Naive B cell (primary cell): ENCODE data around the gene BEND2. TPM values are rescaled to one million over a fixed set of nuclear protein-coding genes. Genes with fewer than 3 reads are reported as not detected.

ENCODE experiments used
- ATAC-seq, 2 donors: fragments of 150-1000 bp; cut with Tn5 transposase; 2 replicates each; pipeline ENCODE4 v1.10.0; 2021; ENCODE audit warnings: low read depth in 2 of 2, mild to moderate bottlenecking in 2 of 2, moderate library complexity in 2 of 2
- DNase-seq: peaks from one replicate; pipeline ENCODE4 v3.0.0; 2022
- H3K27ac Mint-ChIP-seq, 6 donors: one replicate each; pipeline ENCODE4 v1.8.0; 2020 to 2022; ENCODE audit warnings: mild to moderate bottlenecking in 6 of 6, mixed read lengths in 6 of 6, moderate library complexity in 5 of 6, inconsistent platforms in 2 of 6
- H3K27me3 Mint-ChIP-seq, 3 donors: one replicate each; pipeline ENCODE4 v1.8.0; 2021 to 2022; ENCODE audit warnings: mixed read lengths in 3 of 3, mild to moderate bottlenecking in 1 of 3
- H3K36me3 Mint-ChIP-seq, 2 donors: one replicate each; pipeline ENCODE4 v1.8.0; 2020 to 2022; ENCODE audit warnings: mixed read lengths in 2 of 2, inconsistent platforms in 1 of 2, mild to moderate bottlenecking in 1 of 2
- H3K4me1 Mint-ChIP-seq, 3 donors: one replicate each; pipeline ENCODE4 v1.8.0; 2020 to 2022; ENCODE audit warnings: mixed read lengths in 3 of 3, inconsistent platforms in 1 of 3, mild to moderate bottlenecking in 1 of 3, moderate library complexity in 1 of 3
- H3K4me3 Mint-ChIP-seq, 8 donors: one replicate each; pipeline ENCODE4 v1.8.0; 2020 to 2022; ENCODE audit warnings: mild to moderate bottlenecking in 8 of 8, mixed read lengths in 8 of 8, moderate library complexity in 8 of 8, inconsistent platforms in 2 of 8
- H3K9me3 Mint-ChIP-seq, 7 donors: one replicate each; pipeline ENCODE4 v1.8.0; 2020 to 2022; ENCODE audit warnings: mixed read lengths in 7 of 7, mild to moderate bottlenecking in 5 of 7, inconsistent platforms in 2 of 7, moderate library complexity in 1 of 7
- polyA plus RNA-seq, 6 donors: library from polyadenylated mRNA; unstranded; fragments of 300-500 nt; fragmentation: Illumina TruSeq; gene quantifications; one replicate each; pipeline ENCODE4 v1.2.3, GENCODE V29; 2021; ENCODE audit warnings: low read depth in 6 of 6

Gene BEND2
- polyA plus RNA-seq, 6 donors from 2014 or later: 0.16 to 0.32 (median 0.28) TPM; not detected in 2

- Mint-ChIP-seq H3K4me3 (no peak overlapping the region), H3K9me3 (peaks cover 0 to 3% (median 0%) of the 10 kb centered on the region in 7 donors), H3K27ac (no peak overlapping the region), H3K36me3 (no peaks in the 10 kb centered on the region), H3K4me1 (no peaks in the 10 kb centered on the region), H3K27me3 (no peaks in the 10 kb centered on the region)
- DNase-seq (no peak), ATAC-seq (no peak)
Observed at GRCh38 chrX:18172970-18173369, 47.7 kb downstream of the BEND2 start.

GRCh38 chrX:18170910-18171309 lies 49.8 kb downstream of the BEND2 start:
- DNase-seq: no peak
- Mint-ChIP-seq H3K36me3 (no peaks in the 10 kb centered on the region), H3K9me3 (peaks cover 0 to 3% (median 0%) of the 10 kb centered on the region in 7 donors), H3K4me1 (no peaks in the 10 kb centered on the region), H3K27me3 (no peaks in the 10 kb centered on the region), H3K4me3 (no peak overlapping the region), H3K27ac (no peak overlapping the region)
- ATAC-seq: no peak

- no peaks in the 10 kb centered on the region for H3K9me3 Mint-ChIP-seq
- no peaks in the 10 kb centered on the region for H3K36me3 Mint-ChIP-seq
- no peaks in the 10 kb centered on the region for H3K4me1 Mint-ChIP-seq
- no peak for ATAC-seq
- peaks cover 0 to 7% (median 0%) of the 10 kb centered on the region in 3 donors for H3K27me3 Mint-ChIP-seq
- H3K4me3 Mint-ChIP-seq: no peak overlapping the region
- H3K27ac Mint-ChIP-seq: no peak overlapping the region
- DNase-seq: no peak
Observed at GRCh38 chrX:18166068-18166467, 54.6 kb downstream of the BEND2 start.

- peaks cover 0 to 10% (median 1%) of the 10 kb centered on the region in 7 donors for H3K9me3 Mint-ChIP-seq
- DNase-seq (no peak), ATAC-seq (no peak)
- peaks cover 0 to 5% (median 0%) of the 10 kb centered on the region in 3 donors for H3K27me3 Mint-ChIP-seq
- no peaks in the 10 kb centered on the region for H3K4me1 Mint-ChIP-seq
- H3K4me3 Mint-ChIP-seq: no peak overlapping the region
- peaks cover 0 to 5% of the 10 kb centered on the region in 2 donors for H3K36me3 Mint-ChIP-seq
- H3K27ac Mint-ChIP-seq: no peak overlapping the region
Observed at GRCh38 chrX:18160369-18160768, 60.3 kb downstream of the BEND2 start.

GRCh38 chrX:18158963-18159362 lies 61.7 kb downstream of the BEND2 start:
- no peaks in the 10 kb centered on the region for H3K27me3 Mint-ChIP-seq
- ATAC-seq (no peak), DNase-seq (no peak)
- H3K9me3 Mint-ChIP-seq: peaks cover 0 to 10% (median 1%) of the 10 kb centered on the region in 7 donors
- no peak overlapping the region for H3K27ac Mint-ChIP-seq
- H3K4me1 Mint-ChIP-seq: no peaks in the 10 kb centered on the region
- no peak overlapping the region for H3K4me3 Mint-ChIP-seq
- H3K36me3 Mint-ChIP-seq: peaks cover 0 to 5% of the 10 kb centered on the region in 2 donors

GRCh38 chrX:18151649-18152048 lies 69.0 kb downstream of the BEND2 start:
- ATAC-seq (no peak), DNase-seq (no peak)
- no peak overlapping the region for H3K27ac Mint-ChIP-seq
- no peaks in the 10 kb centered on the region for H3K4me1 Mint-ChIP-seq
- H3K4me3 Mint-ChIP-seq: no peak overlapping the region
- H3K9me3 Mint-ChIP-seq: peaks cover 0 to 10% (median 3%) of the 10 kb centered on the region in 7 donors
- peaks cover 0 to 8% (median 8%) of the 10 kb centered on the region in 3 donors for H3K27me3 Mint-ChIP-seq
- peaks cover 0 to under 1% of the 10 kb centered on the region in 2 donors for H3K36me3 Mint-ChIP-seq

- Mint-ChIP-seq H3K4me1 (no peaks in the 10 kb centered on the region), H3K36me3 (no peaks in the 10 kb centered on the region), H3K9me3 (peaks cover 0 to 8% (median 3%) of the 10 kb centered on the region in 7 donors), H3K27me3 (peaks cover 0 to 8% (median 8%) of the 10 kb centered on the region in 3 donors), H3K27ac (no peak overlapping the region), H3K4me3 (no peak overlapping the region)
- ATAC-seq: no peak
- no peak for DNase-seq
Observed at GRCh38 chrX:18151157-18151556, 69.5 kb downstream of the BEND2 start.

- ATAC-seq (no peak), DNase-seq (no peak)
- H3K4me1 Mint-ChIP-seq: no peaks in the 10 kb centered on the region
Observed at GRCh38 chrX:18149454-18149853, 71.2 kb downstream of the BEND2 start.

GRCh38 chrX:18146954-18147353 lies 73.7 kb downstream of the BEND2 start:
- Mint-ChIP-seq H3K9me3 (peaks cover 0 to 4% (median 3%) of the 10 kb centered on the region in 7 donors), H3K4me3 (no peak overlapping the region)
- ATAC-seq: no peak

More at GRCh38 chrX:18149454-18149853, 71.2 kb downstream of the BEND2 start:
- Mint-ChIP-seq H3K27ac (no peak overlapping the region), H3K4me3 (no peak overlapping the region), H3K27me3 (peaks cover 0 to 8% (median 8%) of the 10 kb centered on the region in 3 donors), H3K9me3 (peaks cover 0 to 8% (median 3%) of the 10 kb centered on the region in 7 donors), H3K36me3 (no peaks in the 10 kb centered on the region)

GRCh38 chrX:18146009-18146408 lies 74.7 kb downstream of the BEND2 start:
- peaks cover 0 to 4% (median 1%) of the 10 kb centered on the region in 7 donors for H3K9me3 Mint-ChIP-seq
- no peak overlapping the region for H3K4me3 Mint-ChIP-seq
- H3K27ac Mint-ChIP-seq: no peak overlapping the region
- ATAC-seq (no peak), DNase-seq (no peak)
- H3K4me1 Mint-ChIP-seq: no peaks in the 10 kb centered on the region
- H3K27me3 Mint-ChIP-seq: peaks cover 0 to 4% (median 2%) of the 10 kb centered on the region in 3 donors
- no peaks in the 10 kb centered on the region for H3K36me3 Mint-ChIP-seq

More at GRCh38 chrX:18146954-18147353, 73.7 kb downstream of the BEND2 start:
- no peak for DNase-seq
- Mint-ChIP-seq H3K4me1 (no peaks in the 10 kb centered on the region), H3K27ac (no peak overlapping the region), H3K27me3 (peaks cover 0 to 8% (median 8%) of the 10 kb centered on the region in 3 donors), H3K36me3 (no peaks in the 10 kb centered on the region)

GRCh38 chrX:18136816-18137215 lies 83.9 kb downstream of the BEND2 start:
- H3K4me1 Mint-ChIP-seq: no peaks in the 10 kb centered on the region
- peaks cover 0 to 4% (median 0%) of the 10 kb centered on the region in 7 donors for H3K9me3 Mint-ChIP-seq
- no peak overlapping the region for H3K4me3 Mint-ChIP-seq
- no peak for ATAC-seq
- no peaks in the 10 kb centered on the region for H3K27me3 Mint-ChIP-seq
- no peak for DNase-seq
- no peak overlapping the region for H3K27ac Mint-ChIP-seq
- H3K36me3 Mint-ChIP-seq: no peaks in the 10 kb centered on the region

- Mint-ChIP-seq H3K27me3 (no peaks in the 10 kb centered on the region), H3K4me3 (no peak overlapping the region), H3K27ac (no peak overlapping the region), H3K4me1 (no peaks in the 10 kb centered on the region), H3K9me3 (peaks cover 0 to 17% (median 0%) of the 10 kb centered on the region in 7 donors), H3K36me3 (no peaks in the 10 kb centered on the region)
- DNase-seq (no peak), ATAC-seq (no peak)
Observed at GRCh38 chrX:18133605-18134004, 87.1 kb downstream of the BEND2 start.

- Mint-ChIP-seq H3K36me3 (no peaks in the 10 kb centered on the region), H3K9me3 (peaks cover 0 to 17% (median 0%) of the 10 kb centered on the region in 7 donors), H3K4me3 (no peak overlapping the region), H3K27ac (no peak overlapping the region), H3K27me3 (no peaks in the 10 kb centered on the region), H3K4me1 (no peaks in the 10 kb centered on the region)
- no peak for DNase-seq
- no peak for ATAC-seq
Observed at GRCh38 chrX:18129690-18130089, 91.0 kb downstream of the BEND2 start.

- H3K36me3 Mint-ChIP-seq: no peaks in the 10 kb centered on the region
- H3K9me3 Mint-ChIP-seq: peaks cover 0 to 17% (median 5%) of the 10 kb centered on the region in 7 donors
- no peak overlapping the region for H3K27ac Mint-ChIP-seq
- ATAC-seq (no peak), DNase-seq (no peak)
- H3K4me3 Mint-ChIP-seq: no peak overlapping the region
- H3K27me3 Mint-ChIP-seq: no peaks in the 10 kb centered on the region
- no peaks in the 10 kb centered on the region for H3K4me1 Mint-ChIP-seq
Observed at GRCh38 chrX:18126971-18127370, 93.7 kb downstream of the BEND2 start.

- no peaks in the 10 kb centered on the region for H3K36me3 Mint-ChIP-seq
- H3K4me1 Mint-ChIP-seq: no peaks in the 10 kb centered on the region
- H3K27me3 Mint-ChIP-seq: no peaks in the 10 kb centered on the region
- H3K9me3 Mint-ChIP-seq: peaks cover 0 to 14% (median 6%) of the 10 kb centered on the region in 7 donors
- DNase-seq (no peak), ATAC-seq (no peak)
- no peak overlapping the region for H3K4me3 Mint-ChIP-seq
- H3K27ac Mint-ChIP-seq: no peak overlapping the region
Observed at GRCh38 chrX:18119856-18120255, 100.8 kb downstream of the BEND2 start.
